ENCODE measurements around the gene INHBB. TPM values are rescaled to one million over a fixed set of nuclear protein-coding genes. Genes with fewer than 3 reads are reported as not detected.

INHBB gene
- total RNA-seq, 1 donor from 2014 or later, result 0.34 TPM

DNA sequence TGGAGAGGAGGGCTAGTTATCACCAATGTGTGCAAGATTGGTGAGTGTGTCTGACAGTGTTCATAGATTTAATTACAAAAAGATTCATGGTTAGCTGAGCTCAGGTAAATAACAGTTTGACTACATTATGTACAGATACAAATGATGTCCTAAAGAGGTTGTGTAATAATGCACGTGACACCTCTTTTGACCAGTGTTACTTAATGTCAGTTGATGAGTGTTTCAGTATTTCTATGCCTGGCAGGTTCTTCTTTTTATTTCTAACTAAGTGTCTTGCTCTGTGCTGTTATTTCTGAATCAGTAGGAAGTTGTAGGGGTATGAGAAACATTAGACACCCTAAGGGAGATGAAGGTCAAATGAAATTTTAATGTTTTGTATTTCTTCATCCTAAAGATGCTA is 7.9 kb upstream of the INHBB start:
- H3K4me3 Mint-ChIP-seq (ENCODE audit: unreplicated experiment), result no peak overlapping the region
- peaks cover 20% of the 10 kb centered on the region for H3K4me1 Mint-ChIP-seq (ENCODE audit: low read depth, unreplicated experiment)
- no peak for DNase-seq
- no peaks in the 10 kb centered on the region for H3K36me3 Mint-ChIP-seq (ENCODE audit: unreplicated experiment)
- peaks cover 6% of the 10 kb centered on the region for H3K27me3 Mint-ChIP-seq (ENCODE audit: unreplicated experiment)
- no peak overlapping the region for H3K27ac Mint-ChIP-seq (ENCODE audit: unreplicated experiment)
- TF ChIP-seq, protein P1, sequence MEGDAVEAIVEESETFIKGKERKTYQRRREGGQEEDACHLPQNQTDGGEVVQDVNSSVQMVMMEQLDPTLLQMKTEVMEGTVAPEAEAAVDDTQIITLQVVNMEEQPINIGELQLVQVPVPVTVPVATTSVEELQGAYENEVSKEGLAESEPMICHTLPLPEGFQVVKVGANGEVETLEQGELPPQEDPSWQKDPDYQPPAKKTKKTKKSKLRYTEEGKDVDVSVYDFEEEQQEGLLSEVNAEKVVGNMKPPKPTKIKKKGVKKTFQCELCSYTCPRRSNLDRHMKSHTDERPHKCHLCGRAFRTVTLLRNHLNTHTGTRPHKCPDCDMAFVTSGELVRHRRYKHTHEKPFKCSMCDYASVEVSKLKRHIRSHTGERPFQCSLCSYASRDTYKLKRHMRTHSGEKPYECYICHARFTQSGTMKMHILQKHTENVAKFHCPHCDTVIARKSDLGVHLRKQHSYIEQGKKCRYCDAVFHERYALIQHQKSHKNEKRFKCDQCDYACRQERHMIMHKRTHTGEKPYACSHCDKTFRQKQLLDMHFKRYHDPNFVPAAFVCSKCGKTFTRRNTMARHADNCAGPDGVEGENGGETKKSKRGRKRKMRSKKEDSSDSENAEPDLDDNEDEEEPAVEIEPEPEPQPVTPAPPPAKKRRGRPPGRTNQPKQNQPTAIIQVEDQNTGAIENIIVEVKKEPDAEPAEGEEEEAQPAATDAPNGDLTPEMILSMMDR (IDR thresholded peaks at IDR 0.05; ENCODE audit: partially characterized antibody, unreplicated experiment), result no peak
- peaks cover 3% of the 10 kb centered on the region for H3K9me3 Mint-ChIP-seq (ENCODE audit: unreplicated experiment)

DNA sequence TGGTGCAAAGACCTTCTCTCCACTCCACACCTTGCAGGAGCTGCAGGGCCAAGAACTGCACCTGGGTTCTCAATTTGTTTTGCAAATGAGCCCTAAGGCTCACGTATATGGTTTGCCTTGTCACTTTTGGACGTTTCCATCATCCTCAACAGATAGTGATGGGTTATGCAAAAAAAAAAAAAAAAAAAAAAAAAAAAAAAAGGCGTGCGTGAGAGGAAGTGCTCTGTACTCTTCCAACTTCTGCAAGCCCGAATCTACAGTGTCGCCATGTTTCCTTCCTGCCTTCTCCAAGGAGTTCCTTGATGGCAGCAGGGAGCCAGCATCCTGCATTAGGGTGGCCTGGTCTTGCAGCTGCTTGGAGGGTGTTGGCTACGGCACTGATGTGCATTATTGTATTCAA is 4.0 kb upstream of the INHBB start:
- Mint-ChIP-seq H3K4me1 (ENCODE audit: low read depth, unreplicated experiment) (peaks cover 16% of the 10 kb centered on the region), H3K27ac (ENCODE audit: unreplicated experiment) (no peak overlapping the region), H3K36me3 (ENCODE audit: unreplicated experiment) (no peaks in the 10 kb centered on the region), H3K4me3 (ENCODE audit: unreplicated experiment) (no peak overlapping the region), H3K9me3 (ENCODE audit: unreplicated experiment) (peaks cover 1% of the 10 kb centered on the region), H3K27me3 (ENCODE audit: unreplicated experiment) (peaks cover 11% of the 10 kb centered on the region)
- TF ChIP-seq, protein P1 (IDR thresholded peaks at IDR 0.05; ENCODE audit: partially characterized antibody, unreplicated experiment), result no peak
- DNase-seq, result no peak

DNA sequence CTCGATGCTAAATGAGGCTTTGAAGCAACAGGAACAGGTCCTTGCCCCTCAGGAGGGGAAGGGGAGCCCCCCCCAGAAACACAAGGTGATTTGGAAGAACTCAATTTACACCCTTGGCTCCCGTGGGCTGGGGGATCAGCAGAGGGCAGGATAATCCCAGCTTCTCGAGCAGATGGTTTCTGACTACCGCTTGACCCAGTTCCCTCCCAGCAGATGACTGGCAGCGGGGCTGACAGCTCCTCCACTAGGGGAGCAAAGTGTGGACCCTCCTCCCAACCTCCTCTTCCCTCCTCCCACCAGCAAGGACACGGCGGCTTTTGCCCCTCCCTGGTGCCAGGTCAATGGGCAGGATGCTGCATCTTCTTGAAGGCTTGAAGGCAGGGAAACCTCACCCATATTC is 3.5 kb upstream of the INHBB start:
- Mint-ChIP-seq H3K36me3 (ENCODE audit: unreplicated experiment) (no peaks in the 10 kb centered on the region), H3K27me3 (ENCODE audit: unreplicated experiment) (peaks cover 13% of the 10 kb centered on the region), H3K9me3 (ENCODE audit: unreplicated experiment) (peaks cover 1% of the 10 kb centered on the region), H3K27ac (ENCODE audit: unreplicated experiment) (no peak overlapping the region), H3K4me1 (ENCODE audit: low read depth, unreplicated experiment) (peaks cover 17% of the 10 kb centered on the region), H3K4me3 (ENCODE audit: unreplicated experiment) (no peak overlapping the region)
- no peak for DNase-seq
- TF ChIP-seq, protein P1 (IDR thresholded peaks at IDR 0.05; ENCODE audit: partially characterized antibody, unreplicated experiment), result no peak

DNA sequence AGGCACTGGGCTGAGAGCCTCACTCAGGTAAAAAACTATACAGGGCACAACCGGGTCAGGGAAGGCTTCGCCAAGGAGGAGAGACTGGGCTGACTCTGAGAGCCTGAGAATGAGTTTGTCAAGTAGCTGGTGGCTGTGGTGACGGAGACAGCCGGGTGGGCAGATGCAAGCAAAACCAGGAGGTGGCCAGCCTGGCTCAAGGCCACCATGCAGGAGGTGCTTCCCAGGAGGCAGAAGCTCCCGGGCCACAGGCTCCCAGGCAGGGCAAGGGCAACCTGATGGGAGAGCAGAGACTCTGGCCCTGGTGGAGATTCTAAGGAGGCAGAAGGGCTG is 2.9 kb upstream of the INHBB start:
- H3K36me3 Mint-ChIP-seq (ENCODE audit: unreplicated experiment), result no peaks in the 10 kb centered on the region
- DNase-seq, result no peak
- peaks cover 14% of the 10 kb centered on the region for H3K27me3 Mint-ChIP-seq (ENCODE audit: unreplicated experiment)
- peaks cover 20% of the 10 kb centered on the region for H3K4me1 Mint-ChIP-seq (ENCODE audit: low read depth, unreplicated experiment)
- no peak overlapping the region for H3K27ac Mint-ChIP-seq (ENCODE audit: unreplicated experiment)
- TF ChIP-seq, protein P1 (IDR thresholded peaks at IDR 0.05; ENCODE audit: partially characterized antibody, unreplicated experiment), result no peak
- peak overlapping the region; percentile 13 for H3K4me3 Mint-ChIP-seq (ENCODE audit: unreplicated experiment)
- H3K9me3 Mint-ChIP-seq (ENCODE audit: unreplicated experiment), result peaks cover 1% of the 10 kb centered on the region

DNA sequence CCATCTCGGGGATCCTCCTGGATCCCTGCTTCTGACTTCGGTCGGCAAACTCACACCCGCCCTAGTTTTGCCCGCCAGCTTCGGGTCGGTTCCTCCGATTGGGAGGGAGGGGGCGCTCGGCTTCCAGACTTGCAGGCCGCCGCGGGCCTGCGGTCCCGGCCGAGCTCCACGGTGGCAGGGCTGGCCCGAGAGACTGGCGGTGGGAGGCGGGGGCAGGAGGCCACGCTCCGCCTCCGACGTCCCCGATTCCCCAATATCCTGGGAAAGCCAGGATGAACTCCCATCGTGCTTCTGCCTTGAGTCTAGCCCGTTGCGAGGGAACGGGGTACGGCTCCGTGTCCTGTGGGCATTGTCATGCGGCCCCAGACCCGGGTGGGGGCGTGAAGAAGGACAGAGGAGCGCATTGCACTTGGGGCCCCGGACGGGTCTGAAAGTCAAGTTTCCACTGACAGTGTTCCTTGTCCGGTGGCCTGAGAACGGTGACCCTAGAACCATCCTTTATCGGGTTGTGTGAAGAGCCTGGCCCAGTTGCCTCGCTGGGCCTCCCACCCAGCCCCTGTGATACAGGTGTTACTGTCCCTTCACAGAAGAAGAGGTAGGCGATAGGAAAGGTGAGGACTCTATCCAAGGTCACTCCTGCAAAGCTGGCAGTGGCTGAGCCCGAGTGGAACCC is 2.4 kb upstream of the INHBB start:
- peak; percentile 88 for DNase-seq
- Mint-ChIP-seq H3K4me1 (ENCODE audit: low read depth, unreplicated experiment) (peaks cover 20% of the 10 kb centered on the region), H3K4me3 (ENCODE audit: unreplicated experiment) (no peak overlapping the region), H3K36me3 (ENCODE audit: unreplicated experiment) (no peaks in the 10 kb centered on the region), H3K9me3 (ENCODE audit: unreplicated experiment) (peaks cover 1% of the 10 kb centered on the region), H3K27ac (ENCODE audit: unreplicated experiment) (no peak overlapping the region), H3K27me3 (ENCODE audit: unreplicated experiment) (peaks cover 14% of the 10 kb centered on the region)
- TF ChIP-seq, protein P1 (IDR thresholded peaks at IDR 0.05; ENCODE audit: partially characterized antibody, unreplicated experiment), result peak; percentile 75

Measured in glutamatergic neuron (in vitro differentiated cells).